HG03565 (cell line): ENCODE measurements around the gene PDE4DIP.
A peak's percentile ranks its signal among the peaks of the same experiment; 100 is the strongest.
"Not testable (repeated sequence)": the region's sequence is repeated elsewhere in the genome, so short reads cannot be mapped to it uniquely, and the experiment has no call there.

Experiments
- ATAC-seq: cut with Tn5 transposase; IDR thresholded peaks from one replicate; pipeline ENCODE4 v1.9.1; 2021; ENCODE audit warnings: mild to moderate bottlenecking, moderate library complexity; ENCODE audit not compliant: unreplicated experiment

PDE4DIP gene

DNA sequence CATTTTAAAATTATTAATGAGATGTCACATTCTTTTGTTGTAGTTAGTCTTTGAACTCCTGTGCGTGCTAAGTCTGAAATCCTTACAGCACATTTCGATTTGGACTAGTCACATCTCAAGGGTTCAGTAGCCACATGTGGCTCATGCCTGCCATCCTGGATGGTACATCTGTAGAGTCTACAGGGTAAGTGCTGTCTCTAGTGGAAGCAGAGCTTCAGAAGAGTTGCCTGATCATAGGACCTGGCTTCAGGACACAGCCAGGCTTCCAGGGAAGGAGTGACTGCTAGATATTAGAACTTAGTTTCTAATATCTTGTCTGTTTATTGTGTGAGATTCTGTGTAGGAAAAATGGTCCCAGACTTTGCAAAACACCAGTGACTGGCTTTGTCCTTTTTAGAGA is 72.0 kb downstream of the PDE4DIP start:
- not testable (repeated sequence) for ATAC-seq

DNA sequence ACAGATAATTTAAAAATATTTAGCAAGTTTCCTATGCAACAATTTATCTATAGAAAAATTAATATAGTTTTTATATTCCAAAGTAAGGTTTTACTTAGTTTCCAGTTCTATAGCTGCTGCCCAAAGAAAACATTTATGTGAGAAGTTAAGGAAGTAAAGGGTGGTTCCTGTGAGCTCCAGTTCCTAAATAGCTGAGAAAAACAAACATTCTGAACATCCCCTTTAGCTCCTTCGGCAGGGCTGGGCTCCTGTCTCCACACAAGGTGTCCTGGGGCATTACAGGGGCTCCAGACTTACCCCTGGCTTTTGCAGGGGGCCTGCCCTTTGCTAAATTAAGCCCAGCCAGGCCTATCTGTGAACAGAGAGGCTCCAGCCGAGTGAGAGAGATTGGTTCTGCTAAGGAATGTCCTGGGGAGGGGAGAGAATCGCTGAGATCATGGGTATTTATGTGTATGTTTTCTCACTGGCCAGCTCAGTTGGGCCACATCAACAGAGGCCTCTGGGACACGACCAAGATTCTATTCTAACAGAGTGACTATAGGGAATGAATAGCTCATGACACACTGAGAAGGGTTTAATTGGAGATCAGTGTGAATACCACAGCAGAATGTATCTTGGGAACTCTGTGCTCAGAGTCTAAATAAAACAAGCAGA is 72.6 kb downstream of the PDE4DIP start:
- not testable (repeated sequence) for ATAC-seq

DNA sequence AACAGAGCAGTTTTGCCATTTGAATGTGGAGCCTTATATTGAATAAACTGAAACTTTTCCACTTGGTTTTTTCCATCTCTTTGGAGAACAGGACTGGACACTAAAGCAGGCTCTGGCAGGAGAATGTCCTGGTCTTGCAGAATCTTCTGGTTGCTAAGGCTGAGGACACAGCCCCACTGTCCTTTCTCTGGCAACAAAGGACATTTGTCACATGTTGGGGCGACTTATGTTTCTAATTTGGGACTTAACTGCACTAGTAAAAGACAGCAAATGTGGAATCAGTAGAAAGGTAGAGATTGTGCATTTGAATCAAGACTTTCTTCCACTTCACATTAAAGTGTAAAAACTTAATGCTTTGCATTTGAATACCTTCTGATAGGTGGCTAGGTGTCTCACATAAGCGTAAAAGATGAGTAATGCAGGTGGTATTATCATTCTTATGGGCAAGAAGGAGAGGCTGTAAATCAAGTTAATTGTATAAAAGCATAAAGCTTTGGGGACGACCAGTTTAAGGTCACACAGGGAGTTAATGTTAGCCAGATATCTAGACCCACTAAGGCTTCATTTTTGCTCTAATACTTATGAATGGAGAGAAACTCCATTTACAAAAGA is 74.7 kb downstream of the PDE4DIP start:
- not testable (repeated sequence) for ATAC-seq

DNA sequence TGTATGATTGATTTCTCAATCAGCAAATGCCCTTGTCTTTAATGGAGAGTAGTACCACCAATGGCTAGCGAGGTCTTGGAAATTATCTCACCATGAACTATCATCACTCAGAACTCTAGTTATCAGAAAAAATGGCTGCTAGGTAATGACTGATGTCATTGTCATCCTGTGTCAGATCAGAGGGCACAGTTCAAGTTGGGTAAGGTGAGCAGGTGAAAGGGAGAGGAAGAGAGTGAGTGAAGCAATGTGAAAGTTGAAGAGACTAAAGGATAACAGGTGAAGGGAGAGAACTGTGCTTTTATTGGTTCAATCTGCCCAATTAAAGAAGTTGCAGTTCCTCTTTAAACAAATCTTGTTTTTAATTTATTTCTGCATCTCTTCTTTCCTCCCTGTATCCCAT is 76.8 kb downstream of the PDE4DIP start:
- ATAC-seq: not testable (repeated sequence)

DNA sequence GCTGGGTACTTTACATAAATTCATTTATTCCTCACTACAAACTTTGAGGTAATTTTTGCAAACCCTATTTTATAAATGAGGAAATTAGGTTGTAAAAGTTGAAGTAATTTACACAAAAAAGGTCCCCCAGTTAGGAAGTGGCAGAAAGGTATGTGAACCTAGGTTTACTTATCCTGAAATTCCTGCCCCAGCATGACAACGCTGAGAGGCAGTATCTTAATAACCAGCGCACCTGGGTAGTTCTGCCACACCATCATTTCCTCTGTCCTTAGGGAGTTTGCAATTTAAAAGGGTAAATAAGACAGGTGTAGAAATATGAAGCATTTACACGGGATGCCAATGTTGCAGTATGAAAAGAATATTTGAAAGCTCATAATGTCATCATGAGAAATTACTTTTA is 79.6 kb downstream of the PDE4DIP start:
- ATAC-seq: not testable (repeated sequence)

DNA sequence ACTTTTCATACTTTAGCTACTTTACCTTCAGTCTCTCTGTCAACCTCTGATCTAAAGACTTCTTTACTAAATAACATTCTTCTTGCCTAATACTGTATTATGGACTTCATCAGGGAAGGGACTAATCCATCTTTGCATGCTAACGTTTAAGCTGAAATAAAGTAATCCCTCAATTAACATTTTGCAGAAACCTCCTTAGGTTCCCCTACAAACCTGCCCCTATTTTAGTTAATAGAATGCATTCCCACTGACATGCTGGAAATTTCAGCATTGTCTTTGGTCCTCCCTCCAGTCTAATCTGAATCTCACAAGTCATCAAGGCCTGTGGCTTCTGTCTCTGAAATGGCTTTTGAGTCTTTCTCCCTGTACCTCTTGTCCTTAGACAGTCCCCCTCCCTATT is 83.4 kb downstream of the PDE4DIP start:
- ATAC-seq: not testable (repeated sequence)

GRCh38 chr1:148929253-148929652 is 85.0 kb downstream of the PDE4DIP start:
- ATAC-seq: not testable (repeated sequence)

GRCh38 chr1:148935381-148936002 is 91.3 kb downstream of the PDE4DIP start:
- not testable (repeated sequence) for ATAC-seq

- ATAC-seq: not testable (repeated sequence)
Observed at GRCh38 chr1:148942906-148943305, 98.7 kb downstream of the PDE4DIP start.

DNA sequence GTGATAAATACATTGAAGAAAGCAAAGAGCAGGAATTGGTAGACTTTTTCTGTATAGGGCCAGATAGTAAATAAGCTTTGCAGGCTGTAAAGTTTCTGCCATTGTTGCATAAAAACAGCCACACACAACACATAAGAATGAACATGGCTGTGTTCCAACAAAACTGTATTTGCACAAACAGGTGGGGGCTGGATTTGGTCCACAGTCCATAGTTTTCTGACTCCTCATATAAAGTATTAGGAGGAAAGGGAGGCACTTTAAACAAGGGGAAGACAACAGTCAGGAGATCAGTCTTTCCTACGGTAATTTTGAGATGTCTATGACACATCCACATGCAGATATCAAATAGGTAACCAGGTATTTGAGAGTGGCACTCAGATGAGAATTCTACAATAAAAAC is 100.9 kb downstream of the PDE4DIP start:
- ATAC-seq: not testable (repeated sequence)

GRCh38 chr1:148948768-148949167 is 104.5 kb downstream of the PDE4DIP start:
- ATAC-seq: not testable (repeated sequence)

DNA sequence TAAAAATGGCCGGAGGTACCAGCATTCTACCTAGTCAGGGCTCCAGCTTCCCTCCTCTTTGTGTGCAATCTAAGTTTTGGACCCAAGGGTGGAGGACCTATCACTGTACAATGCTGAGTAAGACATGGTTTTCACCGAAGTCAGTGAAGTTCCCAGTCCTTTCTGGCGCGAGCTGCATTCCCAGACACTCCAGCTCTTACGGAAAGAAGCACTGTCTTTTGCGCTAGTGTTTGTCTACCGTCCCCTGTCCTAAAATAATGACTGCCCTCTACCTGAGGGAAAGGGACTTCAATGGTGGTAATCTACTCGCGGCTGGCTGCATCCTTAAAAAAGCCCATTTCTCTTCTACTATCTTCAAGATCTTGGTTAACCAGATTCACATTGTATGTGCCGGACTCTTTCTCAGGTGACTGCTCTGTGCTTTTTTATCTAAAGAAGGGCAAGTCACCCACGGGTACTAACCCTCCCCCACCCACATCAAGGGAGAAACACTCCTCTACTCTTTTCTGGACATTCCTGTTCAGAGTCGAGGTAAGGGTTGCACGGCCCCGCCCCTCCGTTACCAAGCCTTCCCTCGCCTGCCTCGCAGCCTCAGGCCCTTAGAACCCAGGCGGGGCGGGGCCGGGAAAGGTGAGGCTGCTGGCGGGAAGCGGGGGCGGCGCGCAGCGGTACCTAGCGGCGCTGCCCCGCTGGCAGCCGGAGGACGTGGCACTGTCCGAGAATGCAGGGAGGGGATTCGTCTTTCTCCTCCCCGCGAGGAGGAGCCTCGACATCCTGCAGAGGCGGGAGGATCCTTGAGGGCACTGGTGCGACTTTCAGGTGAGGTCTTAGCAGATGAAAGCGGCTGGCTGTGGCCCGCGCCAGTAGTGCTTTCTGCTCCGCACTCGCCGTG is 107.4 kb downstream of the PDE4DIP start:
- ATAC-seq: peak; percentile 51

DNA sequence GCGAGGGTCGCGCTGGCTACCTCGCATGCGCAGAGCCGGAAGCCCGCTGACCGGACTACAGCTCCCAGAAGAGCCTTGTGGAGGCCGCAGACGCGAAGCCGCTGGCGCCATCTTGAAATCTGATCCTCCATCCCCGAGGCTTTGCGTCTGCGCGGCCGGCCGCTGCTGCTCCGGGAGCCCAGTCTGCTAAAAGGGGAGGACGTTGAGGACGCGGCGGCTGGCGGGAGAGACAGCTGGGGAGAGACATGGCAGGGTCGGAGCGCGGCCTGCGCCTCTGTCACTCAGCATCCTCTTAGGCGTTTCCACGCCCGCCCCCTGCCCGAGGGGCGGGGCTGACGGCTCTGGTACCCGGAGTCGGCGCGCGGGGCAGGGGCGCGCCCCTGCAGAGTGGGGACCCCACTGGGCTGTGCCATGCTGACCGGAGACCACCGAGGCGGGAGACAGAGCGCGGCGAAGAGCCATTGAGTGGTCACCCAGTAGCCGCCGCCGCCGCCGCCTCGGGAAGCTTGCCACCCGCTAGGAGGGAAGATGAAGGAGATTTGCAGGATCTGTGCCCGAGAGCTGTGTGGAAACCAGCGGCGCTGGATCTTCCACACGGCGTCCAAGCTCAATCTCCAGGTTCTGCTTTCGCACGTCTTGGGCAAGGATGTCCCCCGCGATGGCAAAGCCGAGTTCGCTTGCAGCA is 108.2 kb downstream of the PDE4DIP start:
- ATAC-seq: peak; percentile 77

- ATAC-seq: not testable (repeated sequence)
Observed at GRCh38 chr1:148952938-148953616, 108.8 kb downstream of the PDE4DIP start.

DNA sequence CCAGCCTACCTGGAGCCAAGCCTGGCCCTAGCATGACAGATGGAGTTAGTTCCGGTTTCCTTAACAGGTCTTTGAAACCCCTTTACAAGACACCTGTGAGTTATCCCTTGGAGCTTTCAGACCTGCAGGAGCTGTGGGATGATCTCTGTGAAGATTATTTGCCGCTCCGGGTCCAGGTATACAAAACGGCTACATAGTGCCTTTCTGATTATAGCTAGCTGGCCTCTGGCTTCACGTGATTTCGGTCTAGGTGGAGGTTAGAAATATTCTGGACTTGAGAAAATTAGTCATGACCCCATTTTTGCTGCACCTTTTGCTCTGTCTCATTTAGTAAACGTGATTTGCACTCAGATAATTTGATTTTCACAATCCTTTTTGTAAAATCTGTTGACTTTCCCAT is 109.5 kb downstream of the PDE4DIP start:
- ATAC-seq: not testable (repeated sequence)

- not testable (repeated sequence) for ATAC-seq
Observed at GRCh38 chr1:148958343-148958742, 114.1 kb downstream of the PDE4DIP start.

DNA sequence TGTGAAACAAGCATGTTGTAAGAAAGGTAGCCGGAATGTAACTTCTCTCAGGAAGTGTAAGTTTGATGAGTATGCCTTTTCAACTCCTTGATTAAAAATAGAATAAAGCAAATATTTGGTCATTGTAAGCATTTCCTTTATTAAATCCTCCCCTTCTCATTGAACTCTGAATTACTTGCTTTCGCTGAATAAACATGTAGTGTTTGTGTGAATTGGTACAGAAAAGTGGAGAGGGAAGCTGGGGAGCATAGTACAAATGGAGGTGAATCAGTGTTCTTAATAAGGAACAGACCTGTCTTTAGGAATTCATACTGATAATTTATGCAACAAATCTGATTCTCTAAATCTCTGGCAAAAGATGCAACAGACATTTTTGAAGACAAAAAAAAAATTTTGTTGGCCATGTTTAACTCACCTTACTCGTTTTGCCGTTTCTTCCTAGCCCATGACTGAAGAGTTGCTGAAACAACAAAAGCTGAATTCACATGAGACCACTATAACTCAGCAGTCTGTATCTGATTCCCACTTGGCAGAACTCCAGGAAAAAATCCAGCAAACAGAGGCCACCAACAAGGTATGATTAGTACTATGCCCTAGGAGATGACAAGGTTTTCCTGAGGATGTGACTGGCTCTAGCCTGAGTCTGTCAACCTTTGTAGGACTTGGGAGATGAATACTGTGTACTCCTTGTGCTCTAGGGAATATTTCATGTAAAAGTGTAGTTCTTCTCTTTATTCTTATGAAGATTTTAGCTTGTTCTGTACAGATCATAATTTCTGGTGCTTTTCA is 116.2 kb downstream of the PDE4DIP start:
- ATAC-seq: not testable (repeated sequence)

- not testable (repeated sequence) for ATAC-seq
Observed at GRCh38 chr1:148962127-148962857, 118.1 kb downstream of the PDE4DIP start.
